ENCODE measurements around the gene SYNE1.

- TF ChIP-seq, protein P1, sequence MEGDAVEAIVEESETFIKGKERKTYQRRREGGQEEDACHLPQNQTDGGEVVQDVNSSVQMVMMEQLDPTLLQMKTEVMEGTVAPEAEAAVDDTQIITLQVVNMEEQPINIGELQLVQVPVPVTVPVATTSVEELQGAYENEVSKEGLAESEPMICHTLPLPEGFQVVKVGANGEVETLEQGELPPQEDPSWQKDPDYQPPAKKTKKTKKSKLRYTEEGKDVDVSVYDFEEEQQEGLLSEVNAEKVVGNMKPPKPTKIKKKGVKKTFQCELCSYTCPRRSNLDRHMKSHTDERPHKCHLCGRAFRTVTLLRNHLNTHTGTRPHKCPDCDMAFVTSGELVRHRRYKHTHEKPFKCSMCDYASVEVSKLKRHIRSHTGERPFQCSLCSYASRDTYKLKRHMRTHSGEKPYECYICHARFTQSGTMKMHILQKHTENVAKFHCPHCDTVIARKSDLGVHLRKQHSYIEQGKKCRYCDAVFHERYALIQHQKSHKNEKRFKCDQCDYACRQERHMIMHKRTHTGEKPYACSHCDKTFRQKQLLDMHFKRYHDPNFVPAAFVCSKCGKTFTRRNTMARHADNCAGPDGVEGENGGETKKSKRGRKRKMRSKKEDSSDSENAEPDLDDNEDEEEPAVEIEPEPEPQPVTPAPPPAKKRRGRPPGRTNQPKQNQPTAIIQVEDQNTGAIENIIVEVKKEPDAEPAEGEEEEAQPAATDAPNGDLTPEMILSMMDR (IDR thresholded peaks at IDR 0.05): no peak
- TF ChIP-seq EZH2phosphoT487 (IDR thresholded peaks at IDR 0.05) (no peak), EZH2 (IDR thresholded peaks at IDR 0.05) (no peak)
These were observed 65.2 kb downstream of the SYNE1 start for GRCh38 chr6:152571943-152572337.

All from neural progenitor cell (in vitro differentiated cells).